SK-N-SH (cell line): ENCODE measurements around the gene ELAVL2. TPM values are rescaled to one million over a fixed set of nuclear protein-coding genes. Genes with fewer than 3 reads are reported as not detected.

ENCODE experiments used
- CTCF ChIA-PET: fragments of 300-600, 350-600 bp; formaldehyde crosslinking; extraction: SDS; loops from one replicate; lab custom pipeline; 2021; lab: Yijun Ruan, JAX
- POLR2A ChIA-PET: fragments of 350-600 bp; sonication (Branson Sonifier 250); formaldehyde crosslinking; extraction: SDS; loops from one replicate; lab custom pipeline; 2020; ENCODE audit warnings: antibody characterized with exemption, inconsistent platforms; lab: Yijun Ruan, JAX
- DNase-seq: peaks from one replicate; pipeline ENCODE4 v3.0.0; 2012
- H2AFZ ChIP-seq: fragments of 200-600 bp; sonication (generic); 2 replicates; pipeline ENCODE4 v1.8.1; 2016; ENCODE audit warnings: antibody characterized with exemption, mild to moderate bottlenecking, low read depth
- H3F3A ChIP-seq: fragments of 200-600 bp; sonication (generic); replicated peaks from 2 replicates; pipeline ENCODE3; 2016; ENCODE audit warnings: antibody characterized with exemption, mild to moderate bottlenecking; ENCODE audit not compliant: insufficient read depth
- H3K27ac ChIP-seq, 2 experiments: fragments of 200-500 bp in 1 of 2; fragments of 200-600 bp in 1 of 2; sonication (Bioruptor generic) in 1 of 2; sonication (generic), shearing (Covaris generic) in 1 of 2; 2 replicates each; pipeline versions ENCODE4 v1.5.1 to v1.6.1; 2014 to 2016; ENCODE audit warnings: low read depth in 2 of 2, inconsistent platforms in 1 of 2, low read length in 1 of 2, mild to moderate bottlenecking in 1 of 2, mixed read lengths in 1 of 2
- H3K27me3 ChIP-seq: fragments of 200-600 bp; sonication (generic), shearing (Covaris generic); 2 replicates; pipeline ENCODE4 v1.6.1; 2016; ENCODE audit warnings: mixed run types; ENCODE audit not compliant: insufficient read depth
- H3K36me3 ChIP-seq, 2 experiments: fragments of 200-500 bp in 1 of 2; fragments of 200-600 bp in 1 of 2; sonication (Bioruptor generic) in 1 of 2; sonication (generic) in 1 of 2; replicated peaks in 1 of 2; 2 replicates each; pipeline versions ENCODE3 to v1.5.1; 2014 to 2016; ENCODE audit warnings: low read length in 1 of 2, mild to moderate bottlenecking in 1 of 2; ENCODE audit not compliant: insufficient read depth in 2 of 2, control insufficient read depth in 1 of 2
- H3K4me1 ChIP-seq, 2 experiments: fragments of 200-500 bp in 1 of 2; fragments of 200-600 bp in 1 of 2; sonication (Bioruptor generic) in 1 of 2; sonication (generic), shearing (Covaris generic) in 1 of 2; 2 replicates each; pipeline versions ENCODE4 v1.5.1 to v1.6.1; 2014 to 2016; ENCODE audit warnings: low read depth in 1 of 2, low read length in 1 of 2, mixed run types in 1 of 2; ENCODE audit not compliant: insufficient read depth in 2 of 2, control insufficient read depth in 1 of 2
- H3K4me2 ChIP-seq: fragments of 200-600 bp; sonication (generic), shearing (Covaris generic); 2 replicates; pipeline ENCODE4 v1.6.1; 2017; ENCODE audit warnings: mixed run types
- H3K4me3 ChIP-seq, 2 experiments: fragments of 200-500 bp in 1 of 2; fragments of 200-600 bp in 1 of 2; sonication (Bioruptor generic) in 1 of 2; sonication (generic), shearing (Covaris generic) in 1 of 2; 2 replicates each; pipeline versions ENCODE4 v1.5.1 to v1.8.1; 2014 to 2016; ENCODE audit warnings: low read depth in 2 of 2, inconsistent platforms in 1 of 2, low read length in 1 of 2, mild to moderate bottlenecking in 1 of 2, mixed read lengths in 1 of 2, moderate library complexity in 1 of 2
- H3K79me2 ChIP-seq: fragments of 200-600 bp; sonication (generic); 2 replicates; pipeline ENCODE4 v1.8.1; 2017; ENCODE audit warnings: mild to moderate bottlenecking; ENCODE audit not compliant: insufficient read depth
- H3K9ac ChIP-seq: fragments of 200-600 bp; sonication (generic); 2 replicates; pipeline ENCODE4 v1.6.1; 2017; ENCODE audit warnings: mixed run types
- H3K9me2 ChIP-seq: fragments of 200-600 bp; sonication (generic); 2 replicates; pipeline ENCODE4 v1.6.1; 2017; ENCODE audit warnings: mixed run types
- H3K9me3 ChIP-seq: fragments of 200-600 bp; sonication (generic); 2 replicates; pipeline ENCODE4 v1.6.1; 2017; ENCODE audit warnings: mixed run types, mild to moderate bottlenecking, moderate library complexity
- H4K20me1 ChIP-seq: fragments of 200-600 bp; sonication (generic); 2 replicates; pipeline ENCODE4 v1.6.1; 2017; ENCODE audit warnings: mild to moderate bottlenecking, mixed run types; ENCODE audit not compliant: insufficient read depth
- CHD2 ChIP-seq: fragments of 150-350 bp; IDR thresholded peaks from 2 replicates; pipeline ENCODE4 v1.6.1; 2018; ENCODE audit warnings: low read length; ENCODE audit not compliant: partially characterized antibody
- EP300 ChIP-seq, 2 experiments: IDR thresholded peaks; 2 replicates each; pipeline versions ENCODE4 v1.4.0 to v1.6.1; 2012; ENCODE audit warnings: borderline replicate concordance in 1 of 2, low read depth in 1 of 2, low read length in 1 of 2
- FOXJ3 ChIP-seq: sonication (generic); formaldehyde crosslinking; IDR thresholded peaks from 2 replicates; pipeline ENCODE4 v1.5.1; 2020; ENCODE audit warnings: mild to moderate bottlenecking, missing genetic modification reagents
- GABPA ChIP-seq: IDR thresholded peaks from 2 replicates; pipeline ENCODE4 v1.4.0; 2012; ENCODE audit warnings: low read depth, mild to moderate bottlenecking
- GATA2 ChIP-seq: sonication (generic); formaldehyde crosslinking; IDR thresholded peaks from 2 replicates; pipeline ENCODE4 v1.5.0; 2020; ENCODE audit warnings: mild to moderate bottlenecking, missing genetic modification reagents
- JUND ChIP-seq: IDR thresholded peaks from 2 replicates; pipeline ENCODE4 v1.4.0; 2012
- MAX ChIP-seq: IDR thresholded peaks from 2 replicates; pipeline ENCODE4 v1.4.0; 2012; ENCODE audit warnings: low read depth
- MXI1 ChIP-seq: IDR thresholded peaks from 2 replicates; pipeline ENCODE4 v1.6.1; 2012; ENCODE audit warnings: mild to moderate bottlenecking, low read depth, low read length, improper control_type of control experiment
- NRF1 ChIP-seq: IDR thresholded peaks from 2 replicates; pipeline ENCODE4 v1.6.1; 2012; ENCODE audit warnings: low read depth, mild to moderate bottlenecking, low read length
- PBX3 ChIP-seq: IDR thresholded peaks from 2 replicates; pipeline ENCODE4; 2012
- POLR2AphosphoS5 ChIP-seq: IDR thresholded peaks from 2 replicates; pipeline ENCODE4 v1.6.1; 2012; ENCODE audit warnings: low read depth, low read length
- RAD21 ChIP-seq: IDR thresholded peaks from 2 replicates; pipeline ENCODE4 v1.6.1; 2012; ENCODE audit warnings: mild to moderate bottlenecking, low read length
- RFX5 ChIP-seq: IDR thresholded peaks from 2 replicates; pipeline ENCODE4 v1.6.1; 2012; ENCODE audit warnings: mild to moderate bottlenecking, improper control_type of control experiment, low read length
- RXRA ChIP-seq: IDR thresholded peaks from 2 replicates; pipeline ENCODE4 v1.4.0; 2012; ENCODE audit warnings: low read depth, mild to moderate bottlenecking, borderline replicate concordance
- SIN3A ChIP-seq: IDR thresholded peaks from 2 replicates; pipeline ENCODE4 v1.6.1; 2012; ENCODE audit warnings: low read depth, mild to moderate bottlenecking, low read length, moderate library complexity, borderline replicate concordance
- TAF1 ChIP-seq: IDR thresholded peaks from 2 replicates; pipeline ENCODE4 v1.6.1; 2012; ENCODE audit warnings: low read depth, mild to moderate bottlenecking, low read length, moderate library complexity, borderline replicate concordance
- TCF12 ChIP-seq: IDR thresholded peaks from 2 replicates; pipeline ENCODE4 v1.4.0; 2012
- USF1 ChIP-seq: IDR thresholded peaks from 2 replicates; pipeline ENCODE4 v1.4.0; 2012; ENCODE audit warnings: low read depth, borderline replicate concordance
- USF2 ChIP-seq: fragments of 150-350 bp; IDR thresholded peaks from 2 replicates; pipeline ENCODE4 v1.6.1; 2017; ENCODE audit warnings: antibody characterized with exemption, low read length, low read depth, borderline replicate concordance
- YY1 ChIP-seq: IDR thresholded peaks from 2 replicates; pipeline ENCODE4 v1.4.0; 2012; ENCODE audit warnings: low read depth, mild to moderate bottlenecking
- WGBS: methylation state at CpG from one replicate; pipeline ENCODE4 v1.1.6; 2017; ENCODE audit warnings: low lambda C conversion rate; 5-methylcytosine and 5-hydroxymethylcytosine counted together
- polyA plus RNA-seq, 3 experiments: library from polyadenylated mRNA; depleted of rRNA; stranded (reverse); fragments of >200 nt; gene quantifications; 2 replicates each; pipeline ENCODE4 v1.2.3, GENCODE V29; 2012

ELAVL2 gene
- polyA plus RNA-seq, 1 of the 3 experiments (the other 2 are of a cell fraction): 0.15 TPM

- H3F3A ChIP-seq: no peaks in the 10 kb centered on the region
- H3K27ac ChIP-seq: no peak overlapping the region
- H2AFZ ChIP-seq: no peak overlapping the region
- H4K20me1 ChIP-seq: no peaks in the 10 kb centered on the region
- H3K9ac ChIP-seq: no peak overlapping the region
- H3K79me2 ChIP-seq: no peaks in the 10 kb centered on the region
- H3K4me2 ChIP-seq: no peak overlapping the region
- H3K4me3 ChIP-seq: no peak overlapping the region
- peaks cover 0 to 4% of the 10 kb centered on the region in 2 experiments; a peak in 1 of 4 replicates for H3K4me1 ChIP-seq
- no peaks in the 10 kb centered on the region for H3K9me2 ChIP-seq
- 31% methylated on average over 4 of the region's 4 CpGs for WGBS
- no peaks in the 10 kb centered on the region for H3K36me3 ChIP-seq
- CTCF ChIA-PET: no interaction called here
- no peaks in the 10 kb centered on the region for H3K9me3 ChIP-seq
- no peak for TF ChIP-seq PBX3
- no peak for TF ChIP-seq TCF12
- no peak for TF ChIP-seq USF2
- TF ChIP-seq GABPA: no peak
- no peak for TF ChIP-seq MXI1
- TF ChIP-seq JUND: no peak
- no peak for TF ChIP-seq RFX5
- no peak for TF ChIP-seq USF1
- TF ChIP-seq POLR2AphosphoS5: no peak
- TF ChIP-seq CHD2: no peak
- no peak for TF ChIP-seq FOXJ3 (CRISPR knock-in tag)
- no peak for TF ChIP-seq RXRA
- no peak for TF ChIP-seq GATA2 (CRISPR knock-in tag)
- TF ChIP-seq NRF1: no peak
- TF ChIP-seq EP300 (IDR thresholded peaks at IDR 0.05; ENCODE audit: borderline replicate concordance in 1 of 2, low read depth in 1 of 2, low read length in 1 of 2): no peak
- no peak for TF ChIP-seq SIN3A
- no peak for TF ChIP-seq RAD21
- TF ChIP-seq YY1: no peak
- no peak for TF ChIP-seq MAX
- TF ChIP-seq TAF1: no peak
- TF ChIP-seq, all 33 proteins: peak for 0
- POLR2A ChIA-PET: no interaction called here
- no peak for DNase-seq
- no peaks in the 10 kb centered on the region for H3K27me3 ChIP-seq
Observed at GRCh38 chr9:23798325-23798724, 27.7 kb downstream of the ELAVL2 start.
